Osteoblast (primary cell): Measurements from ENCODE around the gene IFIT5. TPM values are rescaled to one million over a fixed set of nuclear protein-coding genes. Genes with fewer than 3 reads are reported as not detected.

Experiments used
- DNase-seq: peaks from one replicate; pipeline ENCODE4 v3.0.0; 2011; ENCODE audit warnings: low spot score, mixed read lengths; ENCODE audit not compliant: insufficient read length; ENCODE audit errors: missing footprints
- H2AFZ ChIP-seq: 2 replicates; pipeline ENCODE4 v1.6.0; 2011; ENCODE audit warnings: mild to moderate bottlenecking, low read length
- H3K27ac ChIP-seq: 2 replicates; pipeline ENCODE4 v1.5.1; 2011; ENCODE audit warnings: mild to moderate bottlenecking, low read depth, low read length, moderate library complexity
- H3K27me3 ChIP-seq: 2 replicates; pipeline ENCODE4 v1.6.0; 2012; ENCODE audit warnings: mild to moderate bottlenecking, control low read depth, inconsistent platforms, low read length, moderate library complexity; ENCODE audit not compliant: insufficient read depth
- H3K36me3 ChIP-seq: 2 replicates; pipeline ENCODE4 v1.5.1; 2011; ENCODE audit warnings: mild to moderate bottlenecking, low read length, control low read depth, moderate library complexity; ENCODE audit not compliant: insufficient read depth
- H3K4me1 ChIP-seq: 2 replicates; pipeline ENCODE4 v1.5.1; 2011; ENCODE audit warnings: mild to moderate bottlenecking, low read length, control low read depth, moderate library complexity; ENCODE audit not compliant: insufficient read depth
- H3K4me2 ChIP-seq: 2 replicates; pipeline ENCODE4 v1.6.0; 2011; ENCODE audit warnings: mild to moderate bottlenecking, low read length; ENCODE audit not compliant: insufficient read depth
- H3K4me3 ChIP-seq: fragments of 200-600 bp; sonication (generic); 3 replicates; pipeline ENCODE4 v1.5.1; 2012; ENCODE audit warnings: mild to moderate bottlenecking, low read length, inconsistent platforms; ENCODE audit not compliant: insufficient read depth
- H3K79me2 ChIP-seq: 2 replicates; pipeline ENCODE4 v1.6.0; 2012; ENCODE audit warnings: mild to moderate bottlenecking, low read length, control low read depth, inconsistent platforms; ENCODE audit not compliant: insufficient read depth
- H3K9me3 ChIP-seq: 2 replicates; pipeline ENCODE4 v1.5.1; 2011; ENCODE audit warnings: low read depth, low read length, control low read depth
- H4K20me1 ChIP-seq: 2 replicates; pipeline ENCODE4 v1.6.0; 2012; ENCODE audit warnings: mild to moderate bottlenecking, low read length, control low read depth; ENCODE audit not compliant: insufficient read depth
- CTCF ChIP-seq: IDR thresholded peaks from 2 replicates; pipeline ENCODE4 v1.5.1; 2011; ENCODE audit warnings: mild to moderate bottlenecking, low read depth, low read length, moderate library complexity; ENCODE audit errors: extremely low read depth
- total RNA-seq: library from RNA; depleted of rRNA; stranded (reverse); fragments of >200 nt; gene quantifications from 2 replicates; pipeline ENCODE4 v1.2.3, GENCODE V29; 2012

IFIT5 gene, protein sequence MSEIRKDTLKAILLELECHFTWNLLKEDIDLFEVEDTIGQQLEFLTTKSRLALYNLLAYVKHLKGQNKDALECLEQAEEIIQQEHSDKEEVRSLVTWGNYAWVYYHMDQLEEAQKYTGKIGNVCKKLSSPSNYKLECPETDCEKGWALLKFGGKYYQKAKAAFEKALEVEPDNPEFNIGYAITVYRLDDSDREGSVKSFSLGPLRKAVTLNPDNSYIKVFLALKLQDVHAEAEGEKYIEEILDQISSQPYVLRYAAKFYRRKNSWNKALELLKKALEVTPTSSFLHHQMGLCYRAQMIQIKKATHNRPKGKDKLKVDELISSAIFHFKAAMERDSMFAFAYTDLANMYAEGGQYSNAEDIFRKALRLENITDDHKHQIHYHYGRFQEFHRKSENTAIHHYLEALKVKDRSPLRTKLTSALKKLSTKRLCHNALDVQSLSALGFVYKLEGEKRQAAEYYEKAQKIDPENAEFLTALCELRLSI
- total RNA-seq = 30.4 and 39.1 TPM in 2 replicates

GRCh38 chr10:89414146-89414878 is at the start of gene IFIT5:
IFIT5 (plus strand) TSS chr10:89414568; CDS start chr10:89414799, 231 bp downstream.
- Histone ChIP-seq H3K4me3 (peak within 1 kb of the TSS; percentile 90), H4K20me1 (no peaks in the 10 kb centered on the region), H2AFZ (peak within 1 kb of the TSS; percentile 97), H3K9me3 (no peaks in the 10 kb centered on the region), H3K4me2 (peak within 1 kb of the TSS; percentile 86), H3K36me3 (peaks cover 13% of the 10 kb centered on the region), H3K79me2 (peaks cover 40% of the 10 kb centered on the region), H3K4me1 (peaks cover 11% of the 10 kb centered on the region), H3K27ac (peak within 1 kb of the TSS; percentile 86), H3K27me3 (no peaks in the 10 kb centered on the region)
- peak; percentile 92 for DNase-seq
- no peak for TF ChIP-seq CTCF

DNA sequence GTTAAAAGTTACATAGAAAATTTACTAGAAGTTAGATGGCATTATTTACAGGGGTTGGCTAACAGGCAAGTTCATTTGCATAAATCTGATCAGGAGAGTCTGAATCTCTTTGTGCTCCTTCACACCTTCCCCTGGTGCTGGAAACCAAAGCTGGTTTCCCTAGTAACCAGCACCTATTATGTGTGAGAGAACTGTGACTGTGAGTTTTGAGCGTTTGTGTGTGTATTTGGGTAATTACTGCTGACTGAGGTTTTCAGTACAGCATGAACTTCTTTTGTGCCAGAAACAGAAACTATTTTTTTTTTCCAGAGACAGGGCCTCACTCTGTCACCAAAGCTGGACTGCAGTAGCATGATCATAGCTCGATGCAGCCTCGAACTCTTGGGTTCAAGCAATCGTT is 46.8 kb upstream of the IFIT5 start:
- no peaks in the 10 kb centered on the region for H3K9me3 ChIP-seq
- H3K4me3 ChIP-seq = no peak overlapping the region
- H3K27ac ChIP-seq = no peak overlapping the region
- TF ChIP-seq CTCF = no peak
- no peak overlapping the region for H3K4me2 ChIP-seq
- H4K20me1 ChIP-seq = no peaks in the 10 kb centered on the region
- H3K4me1 ChIP-seq = peaks cover 19% of the 10 kb centered on the region
- H3K36me3 ChIP-seq = no peaks in the 10 kb centered on the region
- no peak overlapping the region for H2AFZ ChIP-seq
- no peaks in the 10 kb centered on the region for H3K79me2 ChIP-seq
- no peak for DNase-seq
- no peaks in the 10 kb centered on the region for H3K27me3 ChIP-seq

DNA sequence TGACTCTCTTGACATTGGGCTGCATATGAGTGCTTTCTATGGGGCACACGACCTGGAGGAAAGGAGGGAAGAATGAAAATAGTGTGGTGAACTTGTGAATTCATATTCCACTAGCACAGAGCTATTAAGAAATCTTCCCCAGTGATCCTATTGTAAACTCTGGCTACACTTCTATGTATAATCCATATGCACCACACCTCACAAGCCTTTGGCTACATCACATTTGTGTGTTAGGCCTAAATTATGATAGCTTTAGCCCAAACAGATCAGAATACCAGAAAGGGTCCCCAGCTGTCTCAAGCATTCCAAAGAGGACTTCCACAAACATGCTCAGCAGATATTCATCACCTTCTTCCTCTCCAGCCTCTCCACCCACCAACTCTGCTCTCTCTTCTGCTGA is 46.2 kb upstream of the IFIT5 start:
- H3K36me3 ChIP-seq = no peaks in the 10 kb centered on the region
- DNase-seq = no peak

More for the DNA sequence above, 46.2 kb upstream of the IFIT5 start:
- TF ChIP-seq CTCF = no peak
- no peaks in the 10 kb centered on the region for H3K9me3 ChIP-seq
- H3K4me1 ChIP-seq = peaks cover 19% of the 10 kb centered on the region
- peak overlapping the region; percentile 70 for H3K27ac ChIP-seq
- no peak overlapping the region for H2AFZ ChIP-seq
- H4K20me1 ChIP-seq = no peaks in the 10 kb centered on the region
- no peak overlapping the region for H3K4me2 ChIP-seq
- no peak overlapping the region for H3K4me3 ChIP-seq
- H3K27me3 ChIP-seq = no peaks in the 10 kb centered on the region
- no peaks in the 10 kb centered on the region for H3K79me2 ChIP-seq
